WI38 (cell line): ENCODE results near the gene MPZL2.

ENCODE experiments used
- H3K4me3 ChIP-seq: 2 replicates; pipeline ENCODE4 v1.5.1; 2011; ENCODE audit warnings: low read depth, mild to moderate bottlenecking, control low read depth, low read length
- TF ChIP-seq, protein P1 (sequence below): IDR thresholded peaks from 2 replicates; pipeline ENCODE4 v1.5.1; 2012; ENCODE audit warnings: low read depth, mild to moderate bottlenecking, control low read depth, low read length

Gene MPZL2

DNA sequence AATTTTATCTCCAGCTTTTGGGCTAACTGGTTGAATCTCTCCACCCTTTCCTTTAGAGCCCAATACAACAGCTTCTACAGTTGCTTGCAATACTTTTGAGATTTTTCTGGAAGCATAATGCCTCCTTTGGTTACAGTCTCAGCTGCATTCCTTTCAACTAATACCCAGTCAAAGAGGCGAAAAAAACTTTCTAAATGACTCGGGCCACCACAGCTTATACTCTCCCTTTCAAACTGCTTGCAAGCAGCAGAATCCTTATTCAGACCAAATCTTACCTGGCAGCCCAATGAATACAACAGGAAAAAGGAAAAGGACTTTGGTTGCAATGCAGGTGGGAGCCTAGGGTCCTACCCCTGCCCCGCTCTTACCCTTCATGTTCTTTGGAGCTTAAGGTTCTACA, 55.1 kb downstream of the MPZL2 start:
- no peak overlapping the region for H3K4me3 ChIP-seq
- TF ChIP-seq, protein P1, sequence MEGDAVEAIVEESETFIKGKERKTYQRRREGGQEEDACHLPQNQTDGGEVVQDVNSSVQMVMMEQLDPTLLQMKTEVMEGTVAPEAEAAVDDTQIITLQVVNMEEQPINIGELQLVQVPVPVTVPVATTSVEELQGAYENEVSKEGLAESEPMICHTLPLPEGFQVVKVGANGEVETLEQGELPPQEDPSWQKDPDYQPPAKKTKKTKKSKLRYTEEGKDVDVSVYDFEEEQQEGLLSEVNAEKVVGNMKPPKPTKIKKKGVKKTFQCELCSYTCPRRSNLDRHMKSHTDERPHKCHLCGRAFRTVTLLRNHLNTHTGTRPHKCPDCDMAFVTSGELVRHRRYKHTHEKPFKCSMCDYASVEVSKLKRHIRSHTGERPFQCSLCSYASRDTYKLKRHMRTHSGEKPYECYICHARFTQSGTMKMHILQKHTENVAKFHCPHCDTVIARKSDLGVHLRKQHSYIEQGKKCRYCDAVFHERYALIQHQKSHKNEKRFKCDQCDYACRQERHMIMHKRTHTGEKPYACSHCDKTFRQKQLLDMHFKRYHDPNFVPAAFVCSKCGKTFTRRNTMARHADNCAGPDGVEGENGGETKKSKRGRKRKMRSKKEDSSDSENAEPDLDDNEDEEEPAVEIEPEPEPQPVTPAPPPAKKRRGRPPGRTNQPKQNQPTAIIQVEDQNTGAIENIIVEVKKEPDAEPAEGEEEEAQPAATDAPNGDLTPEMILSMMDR = no peak

- H3K4me3 ChIP-seq = no peak overlapping the region
- TF ChIP-seq, protein P1 = no peak
Observed at GRCh38 chr11:118207079-118207478, 57.0 kb downstream of the MPZL2 start.

DNA sequence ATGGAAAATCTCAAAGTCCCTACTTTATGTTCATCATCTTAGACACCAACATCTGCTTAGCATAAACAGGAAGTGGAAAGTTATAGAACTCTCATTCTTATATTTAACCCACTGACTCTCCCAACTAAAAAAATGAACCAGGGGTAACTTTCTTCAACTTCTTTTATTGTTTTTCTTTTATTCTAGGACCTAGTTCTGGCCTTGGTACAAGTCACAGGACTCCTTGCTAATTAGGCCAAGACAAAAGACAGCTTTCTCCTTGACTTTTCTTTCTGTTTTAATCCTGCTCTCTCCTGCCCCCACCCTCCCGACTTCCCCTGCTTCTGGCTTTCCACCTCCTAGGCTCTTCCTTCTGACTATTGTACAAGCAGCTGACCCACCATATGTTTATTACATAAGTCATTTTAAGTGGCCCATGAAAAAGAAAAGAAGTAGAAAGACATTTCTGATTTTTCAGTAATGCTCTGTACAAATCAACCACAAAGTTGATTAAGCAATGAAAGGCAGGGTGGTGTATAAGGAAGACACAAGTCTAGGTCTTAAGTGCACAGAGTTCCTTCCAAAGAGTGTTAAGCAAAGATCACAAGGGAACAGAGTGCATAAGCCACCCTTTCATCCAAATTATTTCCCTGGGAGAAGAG, 57.6 kb downstream of the MPZL2 start:
- TF ChIP-seq, protein P1 = no peak
- no peak overlapping the region for H3K4me3 ChIP-seq

DNA sequence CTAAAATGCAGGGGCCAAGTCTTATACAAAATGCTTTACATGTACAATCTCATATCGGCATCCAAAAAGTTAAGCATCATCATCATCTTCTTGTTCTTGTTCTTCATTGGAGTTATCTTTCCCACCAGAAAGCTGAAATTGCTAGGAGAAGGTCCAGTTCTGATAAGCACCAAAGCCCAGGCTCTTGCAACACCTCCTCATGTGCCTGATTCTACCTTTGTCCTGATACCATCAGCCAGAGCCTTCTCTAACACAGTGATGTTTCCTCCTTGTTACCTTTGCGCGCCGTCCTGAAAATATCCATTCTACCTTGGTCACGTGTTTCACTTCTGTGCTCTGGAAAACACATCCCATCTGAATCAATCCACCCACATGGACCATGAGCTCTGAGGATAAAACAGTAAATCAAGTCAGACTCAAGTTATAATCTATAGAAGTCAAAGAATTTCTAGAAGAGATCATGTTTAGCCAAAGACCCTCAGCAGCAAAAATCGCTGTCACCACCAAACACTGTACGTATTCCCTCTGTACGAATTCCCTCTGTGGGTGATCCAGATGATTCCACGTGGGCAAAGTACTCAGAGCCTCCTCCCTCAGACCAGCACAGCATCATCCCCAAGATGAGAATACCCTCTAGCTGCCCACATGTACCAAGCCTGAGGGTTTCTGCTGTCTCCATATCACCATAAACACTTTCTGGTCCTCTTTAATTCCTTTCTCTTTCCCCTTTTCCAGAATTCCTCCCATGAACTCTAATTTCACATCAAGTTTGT, 58.3 kb downstream of the MPZL2 start:
- no peak overlapping the region for H3K4me3 ChIP-seq
- TF ChIP-seq, protein P1 = no peak
